Measurements from ENCODE around the gene TMEM259. TPM values are rescaled to one million over a fixed set of nuclear protein-coding genes. Genes with fewer than 3 reads are reported as not detected.
A peak's percentile ranks its signal among the peaks of the same experiment; 100 is the strongest.

Gene TMEM259
- polyA plus RNA-seq, 1 experiment = 111 TPM

GRCh38 chr19:1010586-1011510, 10.1 kb downstream of the TMEM259 start:
- ChIA-PET POLR2A (no interaction called here), CTCF (interaction anchor here (0.7 kb wide), 1 partner anchor 230 kb away, joined by 3 read pairs; no protein-coding TSS in a partner anchor)
- no peak for DNase-seq (ENCODE audit: low read depth)
- TF ChIP-seq, protein P1, sequence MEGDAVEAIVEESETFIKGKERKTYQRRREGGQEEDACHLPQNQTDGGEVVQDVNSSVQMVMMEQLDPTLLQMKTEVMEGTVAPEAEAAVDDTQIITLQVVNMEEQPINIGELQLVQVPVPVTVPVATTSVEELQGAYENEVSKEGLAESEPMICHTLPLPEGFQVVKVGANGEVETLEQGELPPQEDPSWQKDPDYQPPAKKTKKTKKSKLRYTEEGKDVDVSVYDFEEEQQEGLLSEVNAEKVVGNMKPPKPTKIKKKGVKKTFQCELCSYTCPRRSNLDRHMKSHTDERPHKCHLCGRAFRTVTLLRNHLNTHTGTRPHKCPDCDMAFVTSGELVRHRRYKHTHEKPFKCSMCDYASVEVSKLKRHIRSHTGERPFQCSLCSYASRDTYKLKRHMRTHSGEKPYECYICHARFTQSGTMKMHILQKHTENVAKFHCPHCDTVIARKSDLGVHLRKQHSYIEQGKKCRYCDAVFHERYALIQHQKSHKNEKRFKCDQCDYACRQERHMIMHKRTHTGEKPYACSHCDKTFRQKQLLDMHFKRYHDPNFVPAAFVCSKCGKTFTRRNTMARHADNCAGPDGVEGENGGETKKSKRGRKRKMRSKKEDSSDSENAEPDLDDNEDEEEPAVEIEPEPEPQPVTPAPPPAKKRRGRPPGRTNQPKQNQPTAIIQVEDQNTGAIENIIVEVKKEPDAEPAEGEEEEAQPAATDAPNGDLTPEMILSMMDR (IDR thresholded peaks at IDR 0.05; ENCODE audit: insufficient read depth, low read depth, low read length) = no peak
- peaks cover 26% of the 10 kb centered on the region for H3K36me3 ChIP-seq (ENCODE audit: control insufficient read depth, insufficient read depth, low read length)
- no peaks in the 10 kb centered on the region for H3K27me3 ChIP-seq (ENCODE audit: control insufficient read depth, insufficient read depth, low read length)
- H3K4me3 ChIP-seq (ENCODE audit: low read depth, low read length) = no peak overlapping the region

DNA sequence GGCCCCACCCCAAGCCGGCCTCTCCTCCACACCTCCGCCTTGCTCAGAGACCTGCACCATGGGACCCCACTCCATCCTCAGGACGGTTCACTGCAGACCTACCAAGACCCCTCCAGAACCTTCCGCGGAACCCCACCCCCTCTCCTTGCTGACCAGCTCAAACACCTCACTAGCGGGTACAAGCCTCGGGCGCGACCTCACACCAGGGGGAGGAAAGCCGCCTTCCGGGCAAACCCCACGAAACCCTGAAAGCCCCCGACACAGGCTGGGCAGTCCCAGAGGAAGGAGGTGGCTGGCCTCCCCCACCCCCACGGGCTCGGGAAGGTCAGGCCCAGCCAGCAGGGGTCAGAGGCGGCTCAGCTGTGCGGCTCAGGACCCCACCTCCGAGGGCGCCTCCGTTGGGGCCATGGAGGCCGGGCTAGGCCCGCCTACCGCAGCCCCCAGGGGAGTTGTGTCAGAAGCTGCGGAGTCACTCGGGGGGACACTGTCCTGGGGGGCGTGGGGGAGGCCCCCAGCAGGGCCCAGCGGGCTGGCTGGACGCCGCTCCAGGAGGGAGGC, 10.9 kb downstream of the TMEM259 start:
- CTCF ChIA-PET = interaction anchor here (0.6 to 0.7 kb wide), 2 partner anchors 105 to 231 kb away, joined by 3 read pairs; no protein-coding TSS in a partner anchor

GRCh38 chr19:1009041-1009980, 11.6 kb downstream of the TMEM259 start:
- CTCF ChIA-PET = interaction anchor here (0.6 to 0.7 kb wide), 2 partner anchors 104 to 116 kb away, joined by 3 read pairs; no protein-coding TSS in a partner anchor
- peak; percentile 9 for DNase-seq (ENCODE audit: low read depth)
- TF ChIP-seq, protein P1 (IDR thresholded peaks at IDR 0.05; ENCODE audit: insufficient read depth, low read depth, low read length) = no peak
- Histone ChIP-seq H3K4me3 (ENCODE audit: low read depth, low read length) (no peak overlapping the region), H3K27me3 (ENCODE audit: control insufficient read depth, insufficient read depth, low read length) (no peaks in the 10 kb centered on the region), H3K36me3 (ENCODE audit: control insufficient read depth, insufficient read depth, low read length) (peaks cover 24% of the 10 kb centered on the region)
- POLR2A ChIA-PET = no interaction called here

More for the DNA sequence above, 10.9 kb downstream of the TMEM259 start:
- H3K27me3 ChIP-seq (ENCODE audit: control insufficient read depth, insufficient read depth, low read length) = no peaks in the 10 kb centered on the region
- POLR2A ChIA-PET = no interaction called here
- TF ChIP-seq, protein P1 (IDR thresholded peaks at IDR 0.05; ENCODE audit: insufficient read depth, low read depth, low read length) = no peak
- H3K36me3 ChIP-seq (ENCODE audit: control insufficient read depth, insufficient read depth, low read length) = peaks cover 25% of the 10 kb centered on the region
- no peak for DNase-seq (ENCODE audit: low read depth)
- no peak overlapping the region for H3K4me3 ChIP-seq (ENCODE audit: low read depth, low read length)

DNA sequence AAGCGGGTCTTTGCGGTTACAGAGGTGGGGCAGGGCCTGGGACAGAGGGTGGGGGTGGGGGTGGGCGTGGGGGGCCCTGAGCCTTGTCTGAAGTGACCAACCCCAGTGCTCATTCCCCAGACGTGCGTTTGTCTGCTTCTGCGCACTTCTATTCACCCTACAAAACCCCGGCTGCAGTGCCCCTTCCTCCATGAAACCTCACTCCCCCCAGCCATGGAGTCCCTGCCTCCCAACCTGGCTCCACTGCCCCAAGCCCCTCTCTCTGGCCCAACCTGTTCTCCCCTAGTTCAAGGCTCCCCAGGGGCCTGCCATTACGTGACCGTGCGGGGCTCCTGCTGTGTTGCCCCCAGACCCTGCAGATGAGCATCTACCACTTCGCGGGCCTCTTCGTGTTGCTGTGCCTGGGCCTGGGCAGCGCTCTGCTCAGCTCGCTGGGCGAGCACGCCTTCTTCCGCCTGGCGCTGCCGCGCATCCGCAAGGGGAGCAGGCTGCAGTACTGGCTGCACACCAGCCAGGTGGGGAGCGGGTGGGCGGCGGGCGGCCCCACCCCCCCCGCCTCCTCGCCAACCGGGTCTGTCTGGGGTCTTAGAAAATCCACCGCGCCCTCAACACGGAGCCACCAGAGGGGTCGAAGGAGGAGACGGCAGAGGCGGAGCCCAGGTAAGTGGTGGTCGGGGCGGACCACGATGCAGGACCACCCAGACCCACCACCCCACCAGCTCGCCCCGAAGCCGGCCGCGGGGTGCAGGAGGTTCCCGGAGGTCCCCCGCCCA, 12.5 kb downstream of the TMEM259 start:
- no peak for DNase-seq (ENCODE audit: low read depth)
- Histone ChIP-seq H3K4me3 (ENCODE audit: low read depth, low read length) (no peak overlapping the region), H3K36me3 (ENCODE audit: control insufficient read depth, insufficient read depth, low read length) (peaks cover 19% of the 10 kb centered on the region), H3K27me3 (ENCODE audit: control insufficient read depth, insufficient read depth, low read length) (no peaks in the 10 kb centered on the region)
- POLR2A ChIA-PET = no interaction called here
- CTCF ChIA-PET = no interaction called here
- TF ChIP-seq, protein P1 (IDR thresholded peaks at IDR 0.05; ENCODE audit: insufficient read depth, low read depth, low read length) = no peak

Data from BJ (cell line).